Stimulated activated CD4-positive, alpha-beta T cell treated with anti-CD3 and anti-CD28 coated beads, Interleukin-4, amount 100 ng/mL, for 24 hours (primary cell): ENCODE data around the gene SURF6.
"Not testable (repeated sequence)": the region's sequence is repeated elsewhere in the genome, so short reads cannot be mapped to it uniquely, and the experiment has no call there.

Source experiments
- DNase-seq: peaks from one replicate; pipeline ENCODE4 v3.0.0-alpha.2; 2020

Gene SURF6

GRCh38 chr9:133322701-133323100 is 13.3 kb downstream of the SURF6 start:
- no peak for DNase-seq

GRCh38 chr9:133321411-133321935 is 14.5 kb downstream of the SURF6 start:
- DNase-seq: no peak

- DNase-seq: no peak
These were observed 15.5 kb downstream of the SURF6 start for GRCh38 chr9:133320421-133320881.

- DNase-seq: not testable (repeated sequence)
These were observed 18.4 kb downstream of the SURF6 start for GRCh38 chr9:133317551-133317950.

- no peak for DNase-seq
These were observed 20.0 kb downstream of the SURF6 start for GRCh38 chr9:133315997-133316396.

GRCh38 chr9:133309608-133310007 is 26.4 kb downstream of the SURF6 start:
- no peak for DNase-seq

- DNase-seq: no peak
These were observed 28.7 kb downstream of the SURF6 start for GRCh38 chr9:133307301-133307700.

GRCh38 chr9:133306242-133307204 is 29.5 kb downstream of the SURF6 start:
- no peak for DNase-seq

- DNase-seq: no peak
These were observed 30.3 kb downstream of the SURF6 start for GRCh38 chr9:133305731-133306130.

- no peak for DNase-seq
These were observed 31.3 kb downstream of the SURF6 start for GRCh38 chr9:133304477-133305377.

- no peak for DNase-seq
These were observed 31.9 kb downstream of the SURF6 start for GRCh38 chr9:133304158-133304470.

- DNase-seq: no peak
These were observed 32.5 kb downstream of the SURF6 start for GRCh38 chr9:133303266-133304157.

- no peak for DNase-seq
These were observed 34.4 kb downstream of the SURF6 start for GRCh38 chr9:133301253-133302230.

- not testable (repeated sequence) for DNase-seq
These were observed 36.0 kb downstream of the SURF6 start for GRCh38 chr9:133299996-133300395.

- no peak for DNase-seq
These were observed 41.7 kb downstream of the SURF6 start for GRCh38 chr9:133294257-133294656.

- no peak for DNase-seq
These were observed 45.2 kb downstream of the SURF6 start for GRCh38 chr9:133290751-133291302.

GRCh38 chr9:133286523-133286922 is 49.5 kb downstream of the SURF6 start:
- DNase-seq: no peak

- no peak for DNase-seq
These were observed 50.7 kb downstream of the SURF6 start for GRCh38 chr9:133285252-133285775.

- DNase-seq: no peak
These were observed 51.6 kb downstream of the SURF6 start for GRCh38 chr9:133284362-133284761.

GRCh38 chr9:133283255-133284032 is 52.5 kb downstream of the SURF6 start:
- DNase-seq: not testable (repeated sequence)
